K562 (cell line): Measurements from ENCODE around the gene C2CD2L. TPM values are rescaled to one million over a fixed set of nuclear protein-coding genes. Genes with fewer than 3 reads are reported as not detected.

ENCODE experiments used
- BMI1 ChIP-seq: fragments of 150-350 bp; IDR thresholded peaks from 2 replicates; pipeline ENCODE4 v1.6.1; 2014; ENCODE audit warnings: low read length
- BRD9 ChIP-seq: fragments of 450-650 bp; IDR thresholded peaks from 2 replicates; pipeline ENCODE4 v1.6.1; 2018; ENCODE audit warnings: low read depth; ENCODE audit not compliant: partially characterized antibody
- COPS2 ChIP-seq: fragments of 450-650 bp; conservative IDR thresholded peaks from 2 replicates; pipeline ENCODE4 v1.6.1; 2016; ENCODE audit warnings: mild to moderate bottlenecking, moderate library complexity
- DDX20 ChIP-seq: fragments of 450-650 bp; IDR thresholded peaks from 2 replicates; pipeline ENCODE4 v1.6.1; 2016; ENCODE audit warnings: missing genetic modification characterization, low read depth, mild to moderate bottlenecking, missing compliant biosample characterization, moderate library complexity
- DMBX1 ChIP-seq: fragments of 250-450 bp; sonication (Bioruptor Pico); IDR thresholded peaks from 2 replicates; pipeline ENCODE4 v1.8.0; 2022; ENCODE audit warnings: inconsistent platforms, mild to moderate bottlenecking, moderate library complexity, borderline replicate concordance
- FOXJ2 ChIP-seq: fragments of 200-800 bp; sonication (Bioruptor generic); IDR thresholded peaks from 2 replicates; pipeline ENCODE4 v1.6.1; 2016; ENCODE audit warnings: missing genetic modification characterization, missing compliant biosample characterization
- KAT7 ChIP-seq: sonication (generic); formaldehyde crosslinking; IDR thresholded peaks from 2 replicates; pipeline ENCODE4 v1.8.0; 2022; ENCODE audit warnings: missing genetic modification reagents, mild to moderate bottlenecking, borderline replicate concordance
- MCM2 ChIP-seq: fragments of 450-650 bp; IDR thresholded peaks from 2 replicates; pipeline ENCODE4 v1.6.1; 2017; ENCODE audit warnings: low read depth, mild to moderate bottlenecking
- NCOA6 ChIP-seq: fragments of 450-650 bp; IDR thresholded peaks from 2 replicates; pipeline ENCODE4 v1.6.1; 2017; ENCODE audit warnings: mild to moderate bottlenecking
- RFX7 ChIP-seq: fragments of 250-450 bp; sonication (Bioruptor Pico); IDR thresholded peaks from 2 replicates; pipeline ENCODE4 v1.5.1; 2021; ENCODE audit warnings: mild to moderate bottlenecking
- SRSF7 ChIP-seq: fragments of 200-400 bp; formaldehyde crosslinking; optimal IDR thresholded peaks from 2 replicates; pipeline ENCODE3; 2017; ENCODE audit warnings: mild to moderate bottlenecking, low read depth, low read length
- STAG1 ChIP-seq: sonication (generic); formaldehyde crosslinking; IDR thresholded peaks from 2 replicates; pipeline ENCODE4 v1.5.0; 2020; ENCODE audit warnings: missing genetic modification reagents, borderline replicate concordance
- ZNF134 ChIP-seq: fragments of 250-450 bp; sonication (Bioruptor Pico); conservative IDR thresholded peaks from 2 replicates; pipeline ENCODE4 v1.4.0; 2020
- ZNF197 ChIP-seq: fragments of 200-800 bp; sonication (Bioruptor generic); IDR thresholded peaks from 2 replicates; pipeline ENCODE4 v1.6.1; 2016; ENCODE audit warnings: low read depth, missing genetic modification characterization, missing compliant biosample characterization
- ZNF77 ChIP-seq: fragments of 250-450 bp; sonication (Bioruptor Pico); IDR thresholded peaks from 2 replicates; pipeline ENCODE4 v1.5.0; 2020
- polyA plus RNA-seq, 8 experiments: library from polyadenylated mRNA; depleted of rRNA in 4 of 8; stranded (reverse) in 5 of 8; unstranded in 3 of 8; fragments of >200 nt; fragmentation: Nextera tagmentation in 2 of 8; fragmentation: Illumina TruSeq in 1 of 8; extraction: Ambion mirVana in 2 of 8; extraction: Trizol in 1 of 8; gene quantifications; 2 replicates each; pipeline versions ENCODE4 v1.2.1 to v1.2.3, GENCODE V29; 2011 to 2014; ENCODE audit warnings: inconsistent platforms in 1 of 8, missing spikeins in 1 of 8
- total RNA-seq, 7 experiments: library from RNA; depleted of rRNA in 6 of 7; stranded (reverse); fragments of >200 nt in 6 of 7; fragmentation: Illumina TruSeq in 2 of 7; extraction: Trizol in 2 of 7; gene quantifications; 2 replicates each; pipeline versions ENCODE4 v1.2.1 to v1.2.3, GENCODE V29; 2011 to 2021; ENCODE audit warnings: low replicate concordance in 1 of 7
- TF ChIP-seq, protein P1 (sequence below), 2 experiments: IDR thresholded peaks in 1 of 2; conservative IDR thresholded peaks in 1 of 2; 2 replicates each; pipeline ENCODE4 v1.6.1; 2016; ENCODE audit warnings: low read depth in 2 of 2, mild to moderate bottlenecking in 1 of 2, missing compliant biosample characterization in 1 of 2, missing genetic modification characterization in 1 of 2, moderate library complexity in 1 of 2
- TF ChIP-seq, protein P2 (sequence below): sonication (generic); formaldehyde crosslinking; IDR thresholded peaks from 2 replicates; pipeline ENCODE4 v1.8.1; 2023; ENCODE audit warnings: mild to moderate bottlenecking, missing genetic modification reagents
- TF ChIP-seq, protein P3 (sequence below): sonication (generic); formaldehyde crosslinking; IDR thresholded peaks from 2 replicates; pipeline ENCODE4 v1.8.1; 2023; ENCODE audit warnings: missing genetic modification reagents, mild to moderate bottlenecking, borderline replicate concordance

Gene C2CD2L
- total and polyA plus RNA-seq, 9 of the 15 experiments (the other 6 are each of a cell fraction or from before 2014, with no cell fraction given), result 0.66 to 41.2 (median 14.8) TPM

DNA sequence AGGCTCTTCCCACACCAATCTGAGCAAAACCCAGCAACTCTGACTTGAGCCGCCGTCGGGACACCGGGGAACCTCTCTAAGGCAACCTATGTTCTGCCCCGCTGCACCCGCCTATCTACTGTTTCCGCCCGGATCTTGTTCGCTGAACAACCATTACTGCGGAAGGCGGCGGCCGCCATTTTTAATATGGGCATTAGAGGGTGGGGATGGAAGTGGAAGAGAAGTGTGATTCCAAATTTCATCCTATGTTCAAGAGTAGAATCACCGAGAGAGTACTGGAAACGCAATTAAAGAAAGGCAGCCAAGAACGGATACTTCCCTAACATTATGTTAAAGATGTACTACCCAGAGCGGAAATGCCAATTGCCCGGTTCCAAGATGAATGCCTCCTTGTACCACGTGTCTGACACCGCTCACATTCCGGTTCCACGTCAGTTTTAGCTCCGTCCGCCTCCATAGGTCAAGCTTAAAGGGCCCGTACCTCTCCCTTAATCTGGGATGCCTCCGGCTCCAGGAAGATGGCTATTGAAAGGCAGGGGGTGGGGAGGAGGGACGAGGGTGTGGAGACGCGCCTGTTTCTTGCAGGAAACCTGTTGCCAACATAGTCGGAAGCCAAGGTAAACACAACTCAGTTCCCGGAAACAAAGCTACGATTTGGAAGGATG lies 5.3 kb upstream of the C2CD2L start, which contains the start of gene DPAGT1 (continued):
- TF ChIP-seq, protein P1, sequence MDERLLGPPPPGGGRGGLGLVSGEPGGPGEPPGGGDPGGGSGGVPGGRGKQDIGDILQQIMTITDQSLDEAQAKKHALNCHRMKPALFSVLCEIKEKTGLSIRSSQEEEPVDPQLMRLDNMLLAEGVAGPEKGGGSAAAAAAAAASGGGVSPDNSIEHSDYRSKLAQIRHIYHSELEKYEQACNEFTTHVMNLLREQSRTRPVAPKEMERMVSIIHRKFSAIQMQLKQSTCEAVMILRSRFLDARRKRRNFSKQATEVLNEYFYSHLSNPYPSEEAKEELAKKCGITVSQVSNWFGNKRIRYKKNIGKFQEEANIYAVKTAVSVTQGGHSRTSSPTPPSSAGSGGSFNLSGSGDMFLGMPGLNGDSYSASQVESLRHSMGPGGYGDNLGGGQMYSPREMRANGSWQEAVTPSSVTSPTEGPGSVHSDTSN (CRISPR knock-in tag; IDR thresholded peaks at IDR 0.05; ENCODE audit: low read depth), result no peak
- TF ChIP-seq, protein P1 (tag; conservative IDR thresholded peaks at IDR 0.05; ENCODE audit: low read depth), result no peak
- no peak for TF ChIP-seq SRSF7
- no peak for TF ChIP-seq COPS2
- TF ChIP-seq MCM2, result no peak
- TF ChIP-seq ZNF134, result no peak
- TF ChIP-seq DDX20 (tag), result no peak
- TF ChIP-seq ZNF197, result peak; percentile 54; the same call in 1 of the 2 replicates
- TF ChIP-seq FOXJ2 (tag), result peak; percentile 78
- TF ChIP-seq, protein P2, sequence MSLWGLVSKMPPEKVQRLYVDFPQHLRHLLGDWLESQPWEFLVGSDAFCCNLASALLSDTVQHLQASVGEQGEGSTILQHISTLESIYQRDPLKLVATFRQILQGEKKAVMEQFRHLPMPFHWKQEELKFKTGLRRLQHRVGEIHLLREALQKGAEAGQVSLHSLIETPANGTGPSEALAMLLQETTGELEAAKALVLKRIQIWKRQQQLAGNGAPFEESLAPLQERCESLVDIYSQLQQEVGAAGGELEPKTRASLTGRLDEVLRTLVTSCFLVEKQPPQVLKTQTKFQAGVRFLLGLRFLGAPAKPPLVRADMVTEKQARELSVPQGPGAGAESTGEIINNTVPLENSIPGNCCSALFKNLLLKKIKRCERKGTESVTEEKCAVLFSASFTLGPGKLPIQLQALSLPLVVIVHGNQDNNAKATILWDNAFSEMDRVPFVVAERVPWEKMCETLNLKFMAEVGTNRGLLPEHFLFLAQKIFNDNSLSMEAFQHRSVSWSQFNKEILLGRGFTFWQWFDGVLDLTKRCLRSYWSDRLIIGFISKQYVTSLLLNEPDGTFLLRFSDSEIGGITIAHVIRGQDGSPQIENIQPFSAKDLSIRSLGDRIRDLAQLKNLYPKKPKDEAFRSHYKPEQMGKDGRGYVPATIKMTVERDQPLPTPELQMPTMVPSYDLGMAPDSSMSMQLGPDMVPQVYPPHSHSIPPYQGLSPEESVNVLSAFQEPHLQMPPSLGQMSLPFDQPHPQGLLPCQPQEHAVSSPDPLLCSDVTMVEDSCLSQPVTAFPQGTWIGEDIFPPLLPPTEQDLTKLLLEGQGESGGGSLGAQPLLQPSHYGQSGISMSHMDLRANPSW (CRISPR knock-in tag), result no peak
- TF ChIP-seq ZNF77, result no peak
- TF ChIP-seq BRD9, result no peak
- TF ChIP-seq RFX7 (CRISPR knock-in tag), result no peak
- no peak for TF ChIP-seq BMI1
- TF ChIP-seq DMBX1 (CRISPR knock-in tag), result peak; percentile 60; the same call in 1 of the 2 replicates
- TF ChIP-seq, protein P3, sequence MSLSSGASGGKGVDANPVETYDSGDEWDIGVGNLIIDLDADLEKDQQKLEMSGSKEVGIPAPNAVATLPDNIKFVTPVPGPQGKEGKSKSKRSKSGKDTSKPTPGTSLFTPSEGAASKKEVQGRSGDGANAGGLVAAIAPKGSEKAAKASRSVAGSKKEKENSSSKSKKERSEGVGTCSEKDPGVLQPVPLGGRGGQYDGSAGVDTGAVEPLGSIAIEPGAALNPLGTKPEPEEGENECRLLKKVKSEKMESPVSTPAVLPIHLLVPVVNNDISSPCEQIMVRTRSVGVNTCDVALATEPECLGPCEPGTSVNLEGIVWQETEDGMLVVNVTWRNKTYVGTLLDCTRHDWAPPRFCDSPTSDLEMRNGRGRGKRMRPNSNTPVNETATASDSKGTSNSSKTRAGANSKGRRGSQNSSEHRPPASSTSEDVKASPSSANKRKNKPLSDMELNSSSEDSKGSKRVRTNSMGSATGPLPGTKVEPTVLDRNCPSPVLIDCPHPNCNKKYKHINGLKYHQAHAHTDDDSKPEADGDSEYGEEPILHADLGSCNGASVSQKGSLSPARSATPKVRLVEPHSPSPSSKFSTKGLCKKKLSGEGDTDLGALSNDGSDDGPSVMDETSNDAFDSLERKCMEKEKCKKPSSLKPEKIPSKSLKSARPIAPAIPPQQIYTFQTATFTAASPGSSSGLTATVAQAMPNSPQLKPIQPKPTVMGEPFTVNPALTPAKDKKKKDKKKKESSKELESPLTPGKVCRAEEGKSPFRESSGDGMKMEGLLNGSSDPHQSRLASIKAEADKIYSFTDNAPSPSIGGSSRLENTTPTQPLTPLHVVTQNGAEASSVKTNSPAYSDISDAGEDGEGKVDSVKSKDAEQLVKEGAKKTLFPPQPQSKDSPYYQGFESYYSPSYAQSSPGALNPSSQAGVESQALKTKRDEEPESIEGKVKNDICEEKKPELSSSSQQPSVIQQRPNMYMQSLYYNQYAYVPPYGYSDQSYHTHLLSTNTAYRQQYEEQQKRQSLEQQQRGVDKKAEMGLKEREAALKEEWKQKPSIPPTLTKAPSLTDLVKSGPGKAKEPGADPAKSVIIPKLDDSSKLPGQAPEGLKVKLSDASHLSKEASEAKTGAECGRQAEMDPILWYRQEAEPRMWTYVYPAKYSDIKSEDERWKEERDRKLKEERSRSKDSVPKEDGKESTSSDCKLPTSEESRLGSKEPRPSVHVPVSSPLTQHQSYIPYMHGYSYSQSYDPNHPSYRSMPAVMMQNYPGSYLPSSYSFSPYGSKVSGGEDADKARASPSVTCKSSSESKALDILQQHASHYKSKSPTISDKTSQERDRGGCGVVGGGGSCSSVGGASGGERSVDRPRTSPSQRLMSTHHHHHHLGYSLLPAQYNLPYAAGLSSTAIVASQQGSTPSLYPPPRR (CRISPR knock-in tag), result no peak
- no peak for TF ChIP-seq NCOA6
- peak; percentile 50; the same call in 1 of the 2 replicates for TF ChIP-seq KAT7 (CRISPR knock-in tag)
- TF ChIP-seq STAG1 (CRISPR knock-in tag), result no peak
